Suprapubic skin (tissue), 4 donors: ENCODE results near the gene ATP6V1D. TPM values are rescaled to one million over a fixed set of nuclear protein-coding genes. Genes with fewer than 3 reads are reported as not detected.
A peak's percentile ranks its signal among the peaks of the same experiment; 100 is the strongest.
"Not testable (repeated sequence)": the region's sequence is repeated elsewhere in the genome, so short reads cannot be mapped to it uniquely, and the experiment has no call there.

Experiments used
- DNase-seq, 2 donors: peaks; one replicate each; pipeline ENCODE4 v3.0.0-alpha.2; 2019; ENCODE audit warnings: low spot score in 2 of 2
- H3K27ac ChIP-seq: fragments of 200-600 bp; sonication (generic); one replicate; pipeline ENCODE4 v1.5.1; 2019
- H3K27me3 ChIP-seq: fragments of 200-600 bp; sonication (generic); one replicate; pipeline ENCODE4 v1.5.1; 2019
- H3K36me3 ChIP-seq: fragments of 200-600 bp; sonication (generic); one replicate; pipeline ENCODE4 v1.5.1; 2019
- H3K4me1 ChIP-seq: fragments of 200-600 bp; sonication (generic); one replicate; pipeline ENCODE4 v1.5.1; 2019
- H3K4me3 ChIP-seq: fragments of 200-600 bp; sonication (generic); one replicate; pipeline ENCODE4 v1.5.1; 2019; ENCODE audit warnings: mild to moderate bottlenecking
- H3K9me3 ChIP-seq: fragments of 200-600 bp; sonication (generic); one replicate; pipeline ENCODE4 v1.5.1; 2019
- EP300 ChIP-seq: sonication (generic); formaldehyde crosslinking; IDR thresholded peaks from one replicate; pipeline ENCODE4 v1.6.1; 2017; ENCODE audit warnings: antibody characterized with exemption
- POLR2A ChIP-seq, 2 donors: fragments of 450-650 bp; IDR thresholded peaks; one replicate each; pipeline ENCODE4 v1.6.1; 2017; ENCODE audit warnings: antibody characterized with exemption in 2 of 2, mild to moderate bottlenecking in 2 of 2, moderate library complexity in 2 of 2
- POLR2AphosphoS5 ChIP-seq, 3 donors: sonication (generic); formaldehyde crosslinking; IDR thresholded peaks; one replicate each; pipeline ENCODE4 v1.6.1; 2017; ENCODE audit warnings: antibody characterized with exemption in 3 of 3
- WGBS: methylation state at CpG from one replicate; pipeline ENCODE4 v1.1.5; 2018; 5-methylcytosine and 5-hydroxymethylcytosine counted together
- total RNA-seq, 4 donors: library from RNA; depleted of rRNA; stranded (reverse); fragments of >200 nt; gene quantifications; one replicate each; pipeline ENCODE4 v1.1.0, GENCODE V29; 2016
- TF ChIP-seq, protein P1 (sequence below), 2 donors: fragments of 200-600 bp in 1 of 2; fragments of 450-650 bp in 1 of 2; sonication (generic) in 1 of 2; IDR thresholded peaks; one replicate each; pipeline ENCODE4 v1.5.1; 2016 to 2019; ENCODE audit warnings: antibody characterized with exemption in 2 of 2, mild to moderate bottlenecking in 1 of 2, moderate library complexity in 1 of 2

ATP6V1D gene
- total RNA-seq, 4 donors from 2014 or later = 61.0 to 100 (median 83.1) TPM

DNA sequence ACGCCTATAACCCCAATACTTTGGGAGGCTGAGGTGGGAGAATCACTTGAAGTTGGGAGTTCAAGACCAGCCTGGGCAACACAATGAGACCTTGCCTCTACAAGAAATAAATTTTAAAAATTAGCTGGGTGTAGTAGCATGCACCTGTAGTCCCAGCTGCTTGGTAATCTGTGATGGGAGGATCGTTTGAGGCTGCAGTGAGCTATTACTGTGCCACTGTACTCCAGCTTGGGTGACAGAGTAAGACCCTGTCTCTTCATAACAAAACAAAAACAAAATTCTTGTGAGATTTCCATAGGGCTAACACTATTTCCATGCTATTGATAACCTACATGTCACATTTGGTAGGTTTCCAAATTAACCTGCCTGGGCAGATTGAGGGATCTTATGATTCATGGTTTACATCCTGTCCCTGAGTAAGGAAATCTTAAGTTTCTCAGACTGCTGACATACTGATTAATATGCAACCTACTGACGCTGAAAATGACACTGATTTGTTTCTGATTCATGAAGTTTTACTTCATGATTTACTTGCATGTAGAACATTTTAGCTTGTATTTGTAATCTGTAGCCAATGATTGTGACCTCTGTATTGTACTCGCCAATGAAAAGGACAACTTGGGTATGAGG is 15.9 kb downstream of the ATP6V1D start:
- no peaks in the 10 kb centered on the region for H3K9me3 ChIP-seq
- H3K4me3 ChIP-seq = no peak overlapping the region
- no peak for TF ChIP-seq POLR2AphosphoS5 (IDR thresholded peaks at IDR 0.05)
- TF ChIP-seq, protein P1, sequence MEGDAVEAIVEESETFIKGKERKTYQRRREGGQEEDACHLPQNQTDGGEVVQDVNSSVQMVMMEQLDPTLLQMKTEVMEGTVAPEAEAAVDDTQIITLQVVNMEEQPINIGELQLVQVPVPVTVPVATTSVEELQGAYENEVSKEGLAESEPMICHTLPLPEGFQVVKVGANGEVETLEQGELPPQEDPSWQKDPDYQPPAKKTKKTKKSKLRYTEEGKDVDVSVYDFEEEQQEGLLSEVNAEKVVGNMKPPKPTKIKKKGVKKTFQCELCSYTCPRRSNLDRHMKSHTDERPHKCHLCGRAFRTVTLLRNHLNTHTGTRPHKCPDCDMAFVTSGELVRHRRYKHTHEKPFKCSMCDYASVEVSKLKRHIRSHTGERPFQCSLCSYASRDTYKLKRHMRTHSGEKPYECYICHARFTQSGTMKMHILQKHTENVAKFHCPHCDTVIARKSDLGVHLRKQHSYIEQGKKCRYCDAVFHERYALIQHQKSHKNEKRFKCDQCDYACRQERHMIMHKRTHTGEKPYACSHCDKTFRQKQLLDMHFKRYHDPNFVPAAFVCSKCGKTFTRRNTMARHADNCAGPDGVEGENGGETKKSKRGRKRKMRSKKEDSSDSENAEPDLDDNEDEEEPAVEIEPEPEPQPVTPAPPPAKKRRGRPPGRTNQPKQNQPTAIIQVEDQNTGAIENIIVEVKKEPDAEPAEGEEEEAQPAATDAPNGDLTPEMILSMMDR (IDR thresholded peaks at IDR 0.05) = no peak
- TF ChIP-seq POLR2A (IDR thresholded peaks at IDR 0.05) = no peak
- TF ChIP-seq EP300 = no peak
- WGBS = 72% methylated on average over 4 of the region's 4 CpGs
- H3K36me3 ChIP-seq = peaks cover 78% of the 10 kb centered on the region
- DNase-seq = no peak
- H3K27ac ChIP-seq = peak overlapping the region; percentile 18
- no peaks in the 10 kb centered on the region for H3K27me3 ChIP-seq
- peaks cover 26% of the 10 kb centered on the region for H3K4me1 ChIP-seq

DNA sequence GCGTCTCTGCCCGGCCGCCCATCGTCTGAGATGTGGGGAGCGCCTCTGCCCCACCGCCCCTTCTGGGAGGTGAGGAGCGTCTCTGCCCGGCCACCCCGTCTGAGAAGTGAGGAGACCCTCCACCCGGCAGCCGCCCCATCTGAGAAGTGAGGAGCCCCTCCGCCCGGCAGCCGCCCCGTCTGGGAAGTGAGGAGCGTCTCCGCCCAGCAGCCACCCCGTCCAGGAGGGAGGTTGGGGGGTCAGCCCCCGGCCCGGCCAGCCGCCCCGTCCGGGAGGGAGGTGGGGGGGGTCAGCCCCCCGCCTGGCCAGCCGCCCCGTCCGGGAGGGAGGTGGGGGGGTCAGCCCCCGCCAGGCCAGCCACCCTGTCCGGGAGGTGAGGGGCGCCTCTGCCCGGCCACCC is 18.4 kb downstream of the ATP6V1D start:
- not testable (repeated sequence) for H3K27ac ChIP-seq, H3K4me3 ChIP-seq, DNase-seq, H3K27me3 ChIP-seq, H3K9me3 ChIP-seq
- Histone ChIP-seq H3K36me3 (peaks cover 77% of the 10 kb centered on the region), H3K4me1 (peaks cover 24% of the 10 kb centered on the region)
- WGBS = 96% methylated on average over 10 of the region's 31 CpGs

- Histone ChIP-seq H3K9me3 (no peaks in the 10 kb centered on the region), H3K27ac (no peak overlapping the region), H3K4me1 (no peaks in the 10 kb centered on the region), H3K36me3 (peaks cover 93% of the 10 kb centered on the region), H3K4me3 (no peak overlapping the region), H3K27me3 (no peaks in the 10 kb centered on the region)
- DNase-seq = no peak
- TF ChIP-seq, protein P1 (IDR thresholded peaks at IDR 0.05) = peak in 1 of 2 donors; percentile 10
- TF ChIP-seq POLR2AphosphoS5 (IDR thresholded peaks at IDR 0.05) = no peak
- 90% methylated on average over 2 of the region's 2 CpGs for WGBS
Observed at GRCh38 chr14:67335781-67336180, 23.8 kb downstream of the ATP6V1D start.

DNA sequence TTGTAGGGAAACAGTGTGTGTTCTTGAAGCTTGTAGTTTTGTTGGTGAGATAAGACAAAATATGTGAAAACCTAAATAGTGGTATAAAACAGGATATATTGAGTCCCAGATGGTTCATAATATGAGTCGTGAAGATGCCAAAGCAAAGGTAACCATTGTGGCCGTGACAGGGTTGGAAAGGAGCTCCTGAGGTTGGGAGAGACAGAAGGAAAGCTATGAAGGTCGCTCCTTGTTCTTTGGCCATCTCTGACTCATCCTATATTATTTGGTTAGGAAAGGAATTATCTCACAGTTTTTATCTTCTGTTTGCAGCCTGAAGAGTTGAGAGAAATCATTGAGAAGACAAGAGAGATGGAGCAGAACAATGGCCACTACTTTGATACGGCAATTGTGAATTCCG is 27.1 kb downstream of the ATP6V1D start:
- Histone ChIP-seq H3K4me1 (no peaks in the 10 kb centered on the region), H3K27ac (no peak overlapping the region), H3K4me3 (no peak overlapping the region), H3K36me3 (peaks cover 66% of the 10 kb centered on the region), H3K9me3 (no peaks in the 10 kb centered on the region), H3K27me3 (no peaks in the 10 kb centered on the region)
- 93% methylated on average over 5 of the region's 5 CpGs for WGBS
- no peak for TF ChIP-seq EP300
- TF ChIP-seq POLR2A (IDR thresholded peaks at IDR 0.05) = no peak
- TF ChIP-seq, protein P1 (IDR thresholded peaks at IDR 0.05) = no peak
- no peak for TF ChIP-seq POLR2AphosphoS5 (IDR thresholded peaks at IDR 0.05)
- DNase-seq = no peak

GRCh38 chr14:67331368-67332125 is 28.1 kb downstream of the ATP6V1D start:
- H3K36me3 ChIP-seq = peaks cover 61% of the 10 kb centered on the region
- TF ChIP-seq, protein P1 (IDR thresholded peaks at IDR 0.05) = no peak
- TF ChIP-seq POLR2AphosphoS5 (IDR thresholded peaks at IDR 0.05) (no peak), EP300 (no peak), POLR2A (IDR thresholded peaks at IDR 0.05) (no peak)
- 87% methylated on average over 5 of the region's 5 CpGs for WGBS
- no peaks in the 10 kb centered on the region for H3K4me1 ChIP-seq
- H3K27ac ChIP-seq = no peak overlapping the region
- H3K9me3 ChIP-seq = no peaks in the 10 kb centered on the region
- H3K27me3 ChIP-seq = no peaks in the 10 kb centered on the region
- no peak overlapping the region for H3K4me3 ChIP-seq
- DNase-seq = no peak

- not testable (repeated sequence) for H3K9me3 ChIP-seq, H3K27me3 ChIP-seq, H3K4me1 ChIP-seq, H3K27ac ChIP-seq, H3K4me3 ChIP-seq, DNase-seq
- H3K36me3 ChIP-seq = peaks cover 50% of the 10 kb centered on the region
- 98% methylated on average over 4 of the region's 4 CpGs for WGBS
Observed at GRCh38 chr14:67329666-67330065, 29.9 kb downstream of the ATP6V1D start.
